GM21576 (cell line): ENCODE measurements around the gene CFL1.

ENCODE experiments used
- ATAC-seq: cut with Tn5 transposase; IDR thresholded peaks from one replicate; pipeline ENCODE4 v1.9.1; 2021; ENCODE audit warnings: mild to moderate bottlenecking, moderate library complexity; ENCODE audit not compliant: unreplicated experiment

Gene CFL1

GRCh38 chr11:65870706-65871681 is 13.0 kb upstream of the CFL1 start:
- no peak for ATAC-seq

DNA sequence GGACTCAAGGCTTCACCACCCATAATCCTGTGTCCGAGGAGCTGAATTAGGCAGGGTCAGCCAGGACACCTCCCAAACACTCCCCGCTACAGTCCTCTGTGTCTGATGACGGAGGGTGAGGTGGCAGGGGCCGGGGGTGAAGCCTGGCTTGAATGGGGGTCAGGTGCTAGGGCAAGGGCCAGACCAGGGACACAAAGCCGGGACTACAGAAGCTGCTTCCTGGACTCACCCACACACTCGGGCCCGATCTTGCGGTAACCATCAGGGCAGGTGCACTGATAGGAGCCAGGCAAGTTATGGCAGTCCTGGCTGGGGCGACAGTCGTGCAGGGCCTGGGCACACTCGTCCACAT is 12.3 kb upstream of the CFL1 start:
- no peak for ATAC-seq

- no peak for ATAC-seq
Observed at GRCh38 chr11:65869643-65870306, 11.8 kb upstream of the CFL1 start.

DNA sequence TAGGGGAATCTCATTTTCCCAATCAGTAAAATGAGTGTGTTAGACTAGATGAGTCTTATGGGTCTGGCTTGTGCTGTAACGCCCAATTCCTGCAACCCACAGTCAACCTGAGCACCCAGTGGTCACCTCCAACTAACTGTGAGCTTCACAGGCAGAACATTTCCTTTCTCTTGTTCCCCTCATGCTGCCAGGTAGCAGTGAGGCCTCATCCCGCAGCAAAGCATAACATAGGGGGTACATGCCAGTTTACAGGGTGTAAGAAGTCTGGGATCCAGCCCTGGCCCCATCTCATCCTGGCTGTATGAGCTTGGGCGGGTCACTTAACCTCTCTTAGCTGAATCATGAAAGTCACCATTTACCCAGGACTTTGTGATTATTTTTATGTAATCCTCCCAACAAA is 10.9 kb upstream of the CFL1 start:
- no peak for ATAC-seq

GRCh38 chr11:65868076-65868667 is 10.2 kb upstream of the CFL1 start:
- no peak for ATAC-seq

- ATAC-seq, result no peak
Observed at GRCh38 chr11:65867284-65868071, 9.5 kb upstream of the CFL1 start.

- ATAC-seq, result no peak
Observed at GRCh38 chr11:65866509-65867283, 8.7 kb upstream of the CFL1 start.

DNA sequence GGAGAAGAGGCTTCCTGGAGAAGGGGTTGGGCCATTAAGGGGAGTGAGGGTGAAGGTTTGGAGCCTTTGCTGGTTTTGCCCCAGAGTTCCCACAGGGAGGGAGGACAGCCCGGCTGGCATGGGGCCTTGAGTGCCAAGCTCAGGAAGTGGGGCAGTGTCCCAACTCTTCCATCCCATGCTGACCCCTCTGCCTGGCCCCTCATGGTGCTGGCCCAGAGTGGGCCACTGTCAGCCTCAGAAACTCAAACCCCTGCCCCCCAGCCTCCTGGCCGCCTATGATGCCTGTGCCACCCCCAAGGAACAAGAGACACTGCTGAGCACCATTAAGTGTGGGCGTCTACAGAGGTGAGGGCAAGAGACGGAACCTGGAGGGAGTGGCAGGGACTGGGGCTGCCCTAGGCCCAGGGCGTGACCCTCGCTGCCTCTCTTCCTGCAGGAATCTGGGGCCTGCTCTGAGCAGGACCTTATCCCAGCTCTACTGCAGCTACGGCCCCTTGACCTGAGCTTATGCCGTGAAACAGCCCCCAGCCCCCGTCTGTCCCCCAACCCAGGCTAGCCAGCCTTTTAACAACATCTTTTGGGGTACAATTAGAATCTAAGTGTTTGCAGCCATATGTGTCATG is 7.7 kb upstream of the CFL1 start:
- no peak for ATAC-seq

DNA sequence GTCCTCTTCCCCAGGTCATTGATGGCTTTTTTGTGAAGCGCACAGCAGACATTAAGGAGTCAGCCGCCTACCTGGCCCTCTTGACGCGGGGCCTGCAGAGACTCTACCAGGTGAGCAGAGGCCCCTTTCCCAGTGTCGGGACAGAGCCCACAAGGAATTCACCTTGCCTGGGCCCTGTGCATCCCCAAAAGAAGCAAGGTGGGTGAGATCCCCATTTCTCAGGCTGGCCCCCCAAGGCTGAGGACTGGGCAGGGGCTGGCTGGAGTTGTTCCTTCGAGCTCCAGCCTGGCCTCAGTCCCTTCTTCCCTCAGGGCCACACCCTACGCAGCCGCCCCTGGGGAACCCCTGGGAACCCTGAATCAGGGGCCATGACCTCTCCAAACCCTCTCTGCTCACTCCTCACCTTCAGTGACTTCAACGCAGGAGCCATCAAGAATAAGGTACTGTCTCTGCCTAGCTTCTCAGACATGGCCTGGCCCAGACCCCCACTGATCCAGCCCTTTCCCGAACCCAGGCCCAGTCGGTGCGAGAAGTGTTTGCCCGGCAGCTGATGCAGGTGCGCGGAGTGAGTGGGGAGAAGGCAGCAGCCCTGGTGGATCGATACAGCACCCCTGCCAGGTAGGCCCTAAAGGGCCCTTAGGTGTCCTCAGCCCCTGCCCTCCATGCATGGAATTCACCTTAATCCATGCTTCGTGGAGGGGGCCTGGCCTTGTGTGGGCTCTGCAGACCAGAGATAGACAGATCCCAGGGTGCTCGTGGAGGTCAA is 6.9 kb upstream of the CFL1 start:
- ATAC-seq, result no peak

GRCh38 chr11:65863889-65864705 is 6.1 kb upstream of the CFL1 start:
- no peak for ATAC-seq

DNA sequence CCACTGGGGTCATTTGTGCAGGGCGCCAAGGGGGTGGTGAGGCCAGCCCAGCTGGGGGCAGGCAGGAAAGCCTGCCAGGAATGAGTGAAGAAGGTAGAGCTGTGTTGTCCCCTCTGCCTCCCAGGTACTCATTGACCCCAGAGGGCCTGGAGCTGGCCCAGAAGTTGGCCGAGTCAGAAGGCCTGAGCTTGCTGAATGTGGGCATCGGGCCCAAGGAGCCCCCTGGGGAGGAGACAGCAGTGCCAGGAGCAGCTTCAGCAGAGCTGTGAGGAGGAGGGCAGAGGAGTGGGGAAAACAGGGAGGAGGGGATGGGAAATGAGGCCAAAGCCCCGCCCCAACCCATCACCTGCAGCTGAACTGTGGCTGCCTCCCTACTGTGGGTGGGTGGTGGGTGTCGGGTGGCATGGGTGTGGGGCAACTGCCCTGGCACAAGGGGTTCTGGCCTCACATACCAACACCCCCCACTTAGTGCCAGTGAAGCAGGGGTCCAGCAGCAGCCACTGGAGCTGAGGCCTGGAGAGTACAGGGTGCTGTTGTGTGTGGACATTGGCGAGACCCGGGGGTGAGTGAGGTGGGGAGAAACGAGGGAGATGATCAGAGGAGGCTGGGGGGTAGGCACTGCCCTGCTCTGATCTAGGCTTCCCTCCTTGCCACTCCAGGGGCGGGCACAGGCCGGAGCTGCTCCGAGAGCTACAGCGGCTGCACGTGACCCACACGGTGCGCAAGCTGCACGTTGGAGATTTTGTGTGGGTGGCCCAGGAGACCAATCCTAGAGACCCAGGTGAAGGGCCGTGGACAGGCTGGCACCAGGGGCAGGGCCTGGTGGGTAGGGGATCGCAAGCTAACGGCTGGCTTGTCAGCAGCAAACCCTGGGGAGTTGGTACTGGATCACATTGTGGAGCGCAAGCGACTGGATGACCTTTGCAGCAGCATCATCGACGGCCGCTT is 5.2 kb upstream of the CFL1 start:
- no peak for ATAC-seq

- no peak for ATAC-seq
Observed at GRCh38 chr11:65862191-65862735, 4.3 kb upstream of the CFL1 start.

GRCh38 chr11:65861533-65862183 is 3.7 kb upstream of the CFL1 start:
- ATAC-seq, result no peak

DNA sequence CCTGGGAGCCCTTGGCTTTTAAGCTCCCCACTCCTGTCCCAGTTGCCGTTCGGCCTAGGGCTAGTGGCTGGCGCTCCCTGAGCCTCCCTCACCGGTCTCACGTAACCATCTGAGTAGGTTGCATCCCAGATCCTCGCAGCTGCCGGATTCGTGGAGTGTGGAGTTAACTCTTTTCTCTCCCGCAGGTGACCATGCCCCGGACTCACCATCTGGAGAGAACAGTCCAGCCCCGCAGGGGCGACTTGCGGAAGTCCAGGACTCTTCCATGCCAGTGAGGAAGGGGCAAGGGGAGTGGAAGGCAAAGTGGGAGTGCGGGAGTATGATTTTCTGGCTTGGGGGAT is 3.2 kb upstream of the CFL1 start:
- ATAC-seq, result no peak

DNA sequence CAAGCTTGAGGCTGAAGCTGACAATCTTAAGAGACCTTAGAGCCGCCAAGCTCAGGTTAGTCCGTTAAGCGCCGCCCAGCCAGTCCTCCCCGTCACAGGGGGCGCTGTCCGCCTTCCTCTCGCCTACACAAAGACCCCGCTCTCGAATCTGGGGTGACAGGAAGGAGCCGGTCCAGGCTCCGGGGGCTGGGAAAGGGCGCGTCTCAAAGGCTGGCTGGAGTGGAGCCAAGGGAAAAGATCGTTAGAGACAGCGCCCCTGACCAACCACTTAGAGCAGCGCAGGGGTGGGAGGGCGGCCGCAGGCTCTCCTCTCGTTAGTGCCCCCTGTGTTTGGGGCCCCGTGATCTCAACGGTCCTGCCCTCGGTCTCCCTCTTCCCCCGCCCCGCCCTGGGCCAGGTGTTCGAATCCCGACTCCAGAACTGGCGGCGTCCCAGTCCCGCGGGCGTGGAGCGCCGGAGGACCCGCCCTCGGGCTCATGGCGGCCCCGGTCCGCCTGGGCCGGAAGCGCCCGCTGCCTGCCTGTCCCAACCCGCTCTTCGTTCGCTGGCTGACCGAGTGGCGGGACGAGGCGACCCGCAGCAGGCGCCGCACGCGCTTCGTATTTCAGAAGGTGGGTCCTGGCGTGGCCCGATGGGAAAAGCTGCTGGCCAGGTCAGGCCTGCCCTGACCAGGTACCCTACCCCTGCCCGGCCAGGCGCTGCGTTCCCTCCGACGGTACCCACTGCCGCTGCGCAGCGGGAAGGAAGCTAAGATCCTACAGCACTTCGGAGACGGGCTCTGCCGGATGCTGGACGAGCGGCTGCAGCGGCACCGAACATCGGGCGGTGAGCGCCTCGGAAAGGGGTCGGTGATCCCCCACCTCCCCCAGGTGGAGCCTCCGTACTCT is 2.5 kb upstream of the CFL1 start, which contains the start of gene MUS81:
Gene MUS81 (plus strand): TSS at position 156 of the 887 bp plus-strand sequence. CDS start 321 bp downstream, at position 477.
- peak; percentile 32 for ATAC-seq
